Keratinocyte (primary cell): Measurements from ENCODE around the gene TLR1. TPM values are rescaled to one million over a fixed set of nuclear protein-coding genes. Genes with fewer than 3 reads are reported as not detected.

Source experiments
- DNase-seq: peaks from one replicate; pipeline ENCODE4 v3.0.0-alpha.2; 2011; ENCODE audit warnings: low read depth, missing footprints, low spot score
- FAIRE-seq: peaks from 2 replicates; lab custom pipeline; 2011; peaks lifted over from hg19 to GRCh38; lab: Jason Lieb, UNC
- H2AFZ ChIP-seq: 2 replicates; pipeline ENCODE4 v1.6.0; 2012; ENCODE audit warnings: low read length, control low read depth, inconsistent platforms; ENCODE audit not compliant: control insufficient read depth
- H3K27ac ChIP-seq: 2 replicates; pipeline ENCODE4 v1.5.1; 2011; ENCODE audit warnings: low read length; ENCODE audit not compliant: control insufficient read depth, insufficient read depth
- H3K27me3 ChIP-seq: 3 replicates; pipeline ENCODE4 v1.6.0; 2011; ENCODE audit warnings: low read length; ENCODE audit not compliant: control insufficient read depth, insufficient read depth; ENCODE audit errors: extremely low read depth
- H3K36me3 ChIP-seq, 2 experiments: 2 replicates in 1 of 2; 3 replicates in 1 of 2; pipeline ENCODE4 v1.5.1; 2011; ENCODE audit warnings: low read length in 2 of 2, mild to moderate bottlenecking in 1 of 2; ENCODE audit not compliant: control insufficient read depth in 2 of 2, insufficient read depth in 2 of 2; ENCODE audit errors: extremely low read depth in 1 of 2
- H3K4me1 ChIP-seq: 3 replicates; pipeline ENCODE4 v1.5.1; 2011; ENCODE audit warnings: low read length; ENCODE audit not compliant: control insufficient read depth, insufficient read depth; ENCODE audit errors: extremely low read depth
- H3K4me2 ChIP-seq: 3 replicates; pipeline ENCODE4 v1.6.0; 2011; ENCODE audit warnings: low read depth, low read length; ENCODE audit not compliant: control insufficient read depth, insufficient read depth; ENCODE audit errors: extremely low read depth
- H3K4me3 ChIP-seq, 3 experiments: fragments of 200-600 bp in 1 of 3; sonication (generic) in 1 of 3; 2 replicates in 2 of 3; 3 replicates in 1 of 3; pipeline ENCODE4 v1.5.1; 2011 to 2016; ENCODE audit warnings: low read length in 3 of 3, mild to moderate bottlenecking in 3 of 3, control low read depth in 2 of 3, inconsistent platforms in 1 of 3, low read depth in 1 of 3, mixed read lengths in 1 of 3, mixed run types in 1 of 3, moderate library complexity in 1 of 3; ENCODE audit not compliant: control insufficient read depth in 2 of 3, insufficient read depth in 2 of 3; ENCODE audit errors: extremely low read depth in 1 of 3
- H3K79me2 ChIP-seq: 2 replicates; pipeline ENCODE4 v1.6.0; 2012; ENCODE audit warnings: low read length; ENCODE audit not compliant: control insufficient read depth, insufficient read depth
- H3K9ac ChIP-seq: 3 replicates; pipeline ENCODE4 v1.6.0; 2011; ENCODE audit warnings: low read length; ENCODE audit not compliant: control insufficient read depth, insufficient read depth; ENCODE audit errors: extremely low read depth
- H3K9me1 ChIP-seq: 3 replicates; pipeline ENCODE4 v1.6.0; 2011; ENCODE audit warnings: low read length; ENCODE audit not compliant: control insufficient read depth, insufficient read depth; ENCODE audit errors: extremely low read depth
- H3K9me3 ChIP-seq: 2 replicates; pipeline ENCODE4 v1.5.1; 2012; ENCODE audit warnings: low read depth, low read length; ENCODE audit not compliant: control insufficient read depth
- H4K20me1 ChIP-seq: 3 replicates; pipeline ENCODE4 v1.6.0; 2011; ENCODE audit warnings: low read length; ENCODE audit not compliant: control insufficient read depth, insufficient read depth; ENCODE audit errors: extremely low read depth
- CTCF ChIP-seq, 3 experiments: IDR thresholded peaks in 1 of 3; conservative IDR thresholded peaks in 1 of 3; optimal IDR thresholded peaks in 1 of 3; 2 replicates in 2 of 3; 3 replicates in 1 of 3; pipeline versions ENCODE3 to v1.5.1; 2011; ENCODE audit warnings: low read length in 3 of 3, mild to moderate bottlenecking in 3 of 3, moderate library complexity in 2 of 3, control low read depth in 1 of 3, inconsistent platforms in 1 of 3; ENCODE audit not compliant: insufficient read depth in 2 of 3; ENCODE audit errors: extremely low read depth in 1 of 3
- EZH2 ChIP-seq: IDR thresholded peaks from one replicate; pipeline ENCODE4 v1.6.1; 2012; ENCODE audit warnings: inconsistent platforms, mild to moderate bottlenecking, low read length, moderate library complexity
- dilution Hi-C: fragments of 300-500 bp; cut with MboI; formaldehyde crosslinking; loops from one replicate; pipeline ENCODE4 v1.7.0; 2020; ENCODE audit warnings: low sequenced_read_pairs; ENCODE audit not compliant: extremely low pct_ligation_motif_present
- polyA plus RNA-seq, 5 experiments: library from polyadenylated mRNA; depleted of rRNA in 3 of 5; stranded (reverse) in 3 of 5; stranded (forward) in 1 of 5; unstranded in 1 of 5; fragments of >200 nt; gene quantifications; 1 replicate in 1 of 5; 2 replicates in 3 of 5; 3 replicates in 1 of 5; pipeline versions ENCODE4 v1.2.1 to v1.2.3, GENCODE V29; 2011 to 2012; ENCODE audit warnings: missing spikeins in 2 of 5, low read depth in 1 of 5, low replicate concordance in 1 of 5

The TLR1 gene
- polyA plus RNA-seq, 1 donor (not counting 4 experiments of a cell fraction or from before 2014, with no cell fraction given): 0.73 TPM

GRCh38 chr4:38764277-38764676 is 40.3 kb downstream of the TLR1 start:
- H3K27me3 ChIP-seq: no peaks in the 10 kb centered on the region
- no peak overlapping the region for H3K27ac ChIP-seq
- FAIRE-seq (no peak), DNase-seq (no peak)
- H4K20me1 ChIP-seq: no peaks in the 10 kb centered on the region
- no peak overlapping the region for H3K4me2 ChIP-seq
- TF ChIP-seq CTCF (optimal IDR thresholded peaks at IDR 0.05 in 1 of 3, IDR thresholded peaks at IDR 0.05 in 1 of 3, conservative IDR thresholded peaks at IDR 0.05 in 1 of 3; ENCODE audit: extremely low read depth in 1 of 3, insufficient read depth in 2 of 3, low read length in 3 of 3): no peak
- no peak for TF ChIP-seq EZH2
- H3K4me3 ChIP-seq: no peak overlapping the region
- H3K4me1 ChIP-seq: no peaks in the 10 kb centered on the region
- H3K9me3 ChIP-seq: no peaks in the 10 kb centered on the region
- H3K9ac ChIP-seq: no peak overlapping the region
- no peak overlapping the region for H2AFZ ChIP-seq
- no peaks in the 10 kb centered on the region for H3K9me1 ChIP-seq
- dilution Hi-C loops: no loop called here
- H3K36me3 ChIP-seq: no peaks in the 10 kb centered on the region
- no peaks in the 10 kb centered on the region for H3K79me2 ChIP-seq

DNA sequence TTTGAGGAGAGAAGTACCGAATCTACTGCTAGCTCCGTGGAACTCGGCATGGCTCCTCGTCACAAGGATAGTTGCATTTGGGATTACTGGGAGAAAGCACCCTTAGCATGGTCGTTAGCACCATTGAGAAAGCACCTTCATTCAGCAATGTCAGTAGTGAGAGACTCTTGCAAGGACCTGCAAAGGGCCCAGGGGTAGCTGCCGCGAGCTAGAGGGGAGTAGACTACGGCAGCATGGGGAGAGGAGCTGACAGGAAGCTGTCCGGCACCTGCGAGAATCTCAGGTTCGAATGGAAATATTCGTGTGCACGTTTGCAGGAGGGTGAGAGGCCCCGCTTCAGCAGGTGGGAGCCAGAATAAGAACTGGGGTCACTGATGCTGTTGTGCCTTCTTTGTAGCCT is 42.0 kb downstream of the TLR1 start:
- Histone ChIP-seq H3K27me3 (no peaks in the 10 kb centered on the region), H3K4me2 (no peak overlapping the region), H3K4me1 (no peaks in the 10 kb centered on the region), H3K9ac (no peak overlapping the region), H3K9me3 (no peaks in the 10 kb centered on the region), H2AFZ (no peak overlapping the region), H4K20me1 (no peaks in the 10 kb centered on the region), H3K4me3 (no peak overlapping the region), H3K79me2 (no peaks in the 10 kb centered on the region), H3K36me3 (no peaks in the 10 kb centered on the region), H3K9me1 (no peaks in the 10 kb centered on the region), H3K27ac (no peak overlapping the region)
- dilution Hi-C loops: no loop called here
- DNase-seq: no peak
- no peak for TF ChIP-seq CTCF (optimal IDR thresholded peaks at IDR 0.05 in 1 of 3, IDR thresholded peaks at IDR 0.05 in 1 of 3, conservative IDR thresholded peaks at IDR 0.05 in 1 of 3; ENCODE audit: extremely low read depth in 1 of 3, insufficient read depth in 2 of 3, low read length in 3 of 3)
- no peak for TF ChIP-seq EZH2
- FAIRE-seq: no peak
